Fibroblast of gingiva (primary cell): ENCODE data around the gene IL3RA.
"Not testable (repeated sequence)": the region's sequence is repeated elsewhere in the genome, so short reads cannot be mapped to it uniquely, and the experiment has no call there.

Experiments used
- DNase-seq: peaks from one replicate; pipeline ENCODE4 v3.0.0-alpha.2; 2011; ENCODE audit warnings: low read depth

IL3RA gene

DNA sequence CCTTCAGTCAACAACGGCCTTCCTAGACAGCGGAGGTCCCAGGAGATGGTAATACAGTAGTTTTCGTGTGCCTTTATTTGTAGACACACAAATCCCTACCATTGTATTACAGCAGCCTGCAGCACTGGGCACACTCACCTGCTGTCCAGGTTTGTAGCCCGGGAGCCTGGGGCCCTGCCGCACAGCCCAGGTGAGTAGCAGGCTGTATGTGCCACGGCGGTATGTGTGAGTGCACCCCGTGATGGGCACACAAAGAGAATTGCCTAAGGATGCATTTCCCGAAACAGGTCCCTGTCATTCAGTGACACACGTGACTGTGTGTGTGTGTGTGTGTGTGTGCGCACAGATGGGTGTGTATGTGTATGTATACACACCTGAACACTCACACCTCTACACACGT is 63.5 kb downstream of the IL3RA start:
- no peak for DNase-seq

DNA sequence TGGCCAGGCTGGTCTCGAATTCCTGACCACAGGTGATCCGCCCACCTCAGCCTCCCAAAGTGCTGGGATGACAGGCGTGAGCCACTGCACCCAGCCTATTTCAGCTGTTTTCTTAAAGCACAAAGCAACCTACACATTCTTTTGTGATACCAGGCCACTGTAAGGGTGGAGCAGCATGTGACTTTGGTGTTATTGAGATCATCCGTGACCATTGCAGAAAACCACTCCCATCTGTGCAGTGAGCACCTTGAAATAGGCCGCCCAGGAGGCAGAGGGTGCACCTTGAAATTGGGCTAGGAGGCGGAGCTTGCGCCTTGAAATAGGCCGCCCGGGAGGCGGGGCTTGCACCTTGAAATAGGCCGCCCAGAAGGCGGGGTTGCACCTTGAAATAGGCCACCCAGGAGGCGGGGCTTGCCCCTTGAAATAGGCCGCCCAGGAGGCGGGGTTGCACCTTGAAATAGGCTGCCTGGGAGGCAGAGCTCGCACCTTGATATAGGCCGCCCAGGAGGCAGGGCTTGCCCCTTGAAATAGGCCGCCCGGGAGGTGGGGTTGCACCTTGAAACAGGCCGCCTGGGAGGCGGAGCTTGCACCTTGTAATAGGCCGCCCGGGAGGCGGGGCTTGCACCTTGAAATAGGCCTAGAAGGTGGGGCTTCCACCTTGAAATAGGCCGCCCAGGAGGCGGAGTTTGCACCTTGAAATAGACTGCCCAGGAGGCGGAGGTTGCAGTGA is 64.3 kb downstream of the IL3RA start:
- DNase-seq = no peak

GRCh38 chrX:1401611-1402430 is 65.2 kb downstream of the IL3RA start:
- DNase-seq = no peak

DNA sequence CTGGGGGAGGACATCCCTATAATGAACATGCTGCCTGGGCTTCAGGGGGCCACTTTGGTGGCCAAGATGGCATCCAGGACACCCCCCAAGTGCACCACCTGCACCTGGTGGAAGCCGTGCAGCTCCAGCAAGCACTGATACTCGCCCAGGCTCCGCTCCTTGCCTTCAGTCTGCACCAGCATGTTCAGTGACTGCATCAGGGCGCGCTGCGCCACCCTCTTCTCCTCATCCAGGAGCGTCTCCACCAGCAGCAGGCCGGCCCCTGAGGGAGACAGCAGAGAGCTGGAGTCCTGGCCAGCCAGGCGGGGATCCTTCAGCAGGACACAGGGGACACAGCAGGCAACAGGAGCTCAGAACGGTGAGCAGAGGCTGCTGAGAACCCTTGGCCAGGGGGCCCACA is 66.6 kb downstream of the IL3RA start:
- no peak for DNase-seq

- DNase-seq = not testable (repeated sequence)
Observed at GRCh38 chrX:1403867-1404266, 67.3 kb downstream of the IL3RA start.

DNA sequence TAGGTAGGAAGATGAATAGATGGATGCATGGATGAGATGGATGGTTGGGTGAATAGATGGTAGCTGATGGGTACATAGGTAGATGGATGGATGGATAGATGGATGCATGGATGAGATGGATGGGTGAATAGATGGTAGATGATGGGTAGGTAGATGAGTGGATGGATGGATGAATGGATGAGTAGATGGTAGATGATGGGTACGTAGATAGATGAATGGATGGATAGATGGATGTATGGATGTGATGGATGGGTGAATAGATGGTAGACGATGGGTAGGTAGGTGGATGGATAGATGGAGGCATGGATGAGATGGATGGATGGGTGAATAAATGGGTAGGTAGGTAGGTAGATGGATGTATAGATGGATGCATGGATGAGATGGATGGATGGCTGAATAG is 69.2 kb downstream of the IL3RA start:
- not testable (repeated sequence) for DNase-seq

GRCh38 chrX:1407035-1407434 is 70.5 kb downstream of the IL3RA start:
- DNase-seq = no peak

GRCh38 chrX:1411326-1411725 is 74.7 kb downstream of the IL3RA start:
- DNase-seq = peak; percentile 35

DNA sequence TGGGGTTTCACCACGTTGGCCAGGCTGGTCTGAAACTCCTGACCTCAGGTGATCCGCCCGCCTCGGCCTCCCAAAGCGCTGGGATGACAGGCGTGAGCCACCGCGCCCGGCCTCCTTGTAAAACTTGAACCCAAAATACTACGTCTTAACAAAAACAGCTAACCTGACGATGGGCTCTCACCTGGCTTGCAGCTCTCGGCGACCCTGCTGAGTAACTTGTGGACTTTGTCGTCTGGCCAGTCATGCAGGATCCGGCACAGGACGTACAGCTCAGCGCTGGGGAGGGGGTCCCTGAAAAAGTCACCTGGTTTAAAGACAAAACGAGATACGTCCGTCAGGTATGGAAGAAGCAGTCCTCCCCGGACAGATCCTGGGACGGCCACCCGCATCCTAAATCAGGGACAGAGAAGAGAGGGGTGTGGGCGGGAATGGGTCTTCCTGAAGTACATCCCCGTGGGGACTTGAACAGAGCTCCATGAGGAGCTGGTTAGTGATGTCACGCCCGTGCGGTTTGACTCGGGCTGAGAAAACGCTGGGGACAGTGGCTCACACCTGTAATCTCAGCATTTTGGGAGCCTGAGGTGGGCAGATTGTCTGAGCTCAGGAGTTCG is 76.1 kb downstream of the IL3RA start:
- DNase-seq = no peak

- DNase-seq = no peak
Observed at GRCh38 chrX:1416327-1416784, 79.8 kb downstream of the IL3RA start.

- no peak for DNase-seq
Observed at GRCh38 chrX:1416965-1417760, 80.6 kb downstream of the IL3RA start.

DNA sequence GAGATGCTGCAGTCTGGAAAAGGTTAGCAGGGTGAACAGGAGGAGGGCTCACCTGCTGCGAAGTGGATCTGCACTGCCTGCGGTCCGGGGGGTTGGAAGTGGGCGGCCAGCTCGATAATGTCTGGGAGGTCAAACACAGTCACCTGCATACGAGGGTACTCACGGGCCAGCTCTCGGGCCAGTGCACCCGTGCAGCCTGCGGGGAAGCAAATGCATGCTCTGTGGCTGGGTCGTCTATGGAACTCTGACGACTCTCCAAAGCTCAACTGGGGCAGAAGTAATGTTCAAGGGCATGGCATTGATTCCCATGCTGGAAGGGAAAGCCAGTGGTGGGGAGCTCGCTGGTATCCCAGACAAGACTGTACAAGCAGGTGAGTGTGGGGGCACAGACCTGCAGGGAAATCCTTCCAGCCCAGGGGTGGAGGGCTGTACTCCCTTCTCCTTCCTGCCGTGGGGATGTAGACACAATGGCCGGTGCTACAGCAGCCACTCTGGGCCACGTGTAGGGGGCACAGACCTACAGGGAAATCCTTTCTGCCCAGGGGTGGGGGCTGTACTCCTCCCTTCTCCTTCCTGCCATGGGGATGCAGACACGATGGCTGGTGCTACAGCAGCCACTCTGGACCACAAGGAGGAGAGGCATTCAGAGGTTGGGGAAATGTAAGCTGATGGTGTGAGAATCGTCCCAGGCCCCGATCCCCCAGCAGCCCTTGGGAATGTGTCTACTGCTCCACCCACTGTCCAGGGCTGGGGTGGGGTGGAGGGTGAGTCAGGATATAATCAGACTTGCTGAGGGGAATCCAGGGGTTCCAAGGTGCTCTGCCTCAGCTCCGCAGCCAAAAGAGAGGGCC is 81.6 kb downstream of the IL3RA start:
- DNase-seq = no peak

- no peak for DNase-seq
Observed at GRCh38 chrX:1418901-1419544, 82.4 kb downstream of the IL3RA start.

DNA sequence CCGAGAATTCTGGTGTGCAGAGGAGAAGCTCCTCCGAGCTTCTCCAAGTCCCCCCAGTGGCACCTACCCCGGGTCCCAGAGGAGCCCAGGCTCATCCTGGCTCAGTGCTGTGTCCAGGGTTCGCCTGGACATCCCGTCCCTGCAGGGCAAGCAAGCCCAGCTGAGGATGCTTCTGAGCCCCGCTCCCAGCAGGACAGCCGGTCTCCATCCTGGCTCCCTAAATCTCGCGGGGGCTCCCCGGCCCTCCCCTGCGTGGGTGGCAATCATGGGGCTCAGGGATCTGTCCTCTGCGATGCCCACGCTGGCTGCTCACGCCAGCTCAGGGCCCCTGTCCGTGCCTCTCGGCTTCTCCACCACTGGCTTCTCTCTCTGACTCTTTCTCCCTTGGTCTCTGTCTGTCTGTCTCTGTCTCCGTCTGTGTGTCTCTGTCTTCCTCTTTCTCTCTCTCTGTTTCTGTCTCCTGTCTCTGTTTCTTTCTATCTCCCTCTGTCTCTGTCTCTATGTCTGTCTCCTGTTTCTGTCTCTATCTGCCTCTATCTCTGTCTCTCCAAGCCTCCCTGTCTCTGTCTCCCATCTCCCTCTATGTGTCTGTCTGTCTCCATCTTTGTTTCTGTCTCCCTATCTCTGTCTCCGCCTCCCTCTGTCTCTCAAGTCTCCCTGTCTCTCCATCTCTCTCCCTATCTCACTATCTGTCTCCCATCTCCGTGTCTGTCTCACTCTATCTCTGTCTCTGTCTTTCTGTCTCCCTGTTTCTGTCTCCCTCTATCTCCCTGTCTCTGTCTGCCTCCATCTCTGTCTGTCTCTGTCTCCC is 83.2 kb downstream of the IL3RA start:
- no peak for DNase-seq

DNA sequence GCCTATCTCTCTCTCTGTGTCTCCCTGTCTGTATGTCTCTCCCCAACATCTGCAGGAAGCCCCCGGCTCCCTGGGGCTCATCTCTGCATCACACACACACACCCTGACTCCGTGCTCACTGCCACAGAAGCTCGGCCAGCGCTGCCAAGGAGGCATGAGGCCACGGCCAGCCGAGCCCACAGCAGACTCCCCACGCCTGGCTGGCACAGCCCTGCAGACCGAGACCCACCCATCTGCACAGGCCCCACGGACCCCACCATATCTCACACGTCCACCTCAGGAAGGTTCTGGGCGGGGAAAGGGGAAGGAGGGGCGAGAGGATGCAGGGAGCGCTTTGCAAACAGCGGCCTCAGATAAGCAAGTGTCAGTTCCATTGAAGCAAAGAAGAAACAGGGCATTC is 83.8 kb downstream of the IL3RA start:
- DNase-seq = no peak

DNA sequence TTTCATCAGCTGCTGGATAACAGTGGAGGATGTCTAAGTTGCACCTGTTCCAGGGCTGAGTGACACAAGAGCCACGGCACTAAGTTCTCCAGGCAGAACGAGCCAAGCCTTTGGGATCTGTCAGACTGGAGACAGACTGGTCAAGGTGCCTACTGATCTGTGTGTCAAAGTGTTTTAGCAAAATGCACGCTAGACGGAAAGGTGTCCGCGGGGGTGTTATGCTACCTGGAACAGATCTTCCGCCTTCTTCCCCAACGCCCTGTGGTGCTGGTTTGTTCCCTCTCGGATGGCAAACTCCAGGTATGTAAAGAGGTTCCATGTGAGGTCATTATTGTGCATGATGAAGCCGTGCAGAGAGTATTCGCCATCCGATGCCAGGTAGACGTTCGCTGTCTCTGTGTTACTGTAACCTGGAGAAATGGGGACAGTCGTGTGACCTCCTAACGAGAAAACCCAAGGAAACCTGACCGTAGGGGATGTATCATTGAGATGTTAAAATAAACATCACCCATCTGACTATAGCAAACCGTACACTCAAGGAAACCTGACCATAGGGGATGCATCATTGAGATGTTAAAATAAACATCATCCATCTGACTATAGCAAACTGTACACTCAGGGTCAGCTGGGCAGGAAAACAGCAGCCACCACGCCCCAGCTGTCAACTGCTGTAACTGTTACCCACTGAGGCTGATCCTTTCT is 85.0 kb downstream of the IL3RA start:
- DNase-seq = no peak

GRCh38 chrX:1422135-1422465 is 85.5 kb downstream of the IL3RA start:
- no peak for DNase-seq

DNA sequence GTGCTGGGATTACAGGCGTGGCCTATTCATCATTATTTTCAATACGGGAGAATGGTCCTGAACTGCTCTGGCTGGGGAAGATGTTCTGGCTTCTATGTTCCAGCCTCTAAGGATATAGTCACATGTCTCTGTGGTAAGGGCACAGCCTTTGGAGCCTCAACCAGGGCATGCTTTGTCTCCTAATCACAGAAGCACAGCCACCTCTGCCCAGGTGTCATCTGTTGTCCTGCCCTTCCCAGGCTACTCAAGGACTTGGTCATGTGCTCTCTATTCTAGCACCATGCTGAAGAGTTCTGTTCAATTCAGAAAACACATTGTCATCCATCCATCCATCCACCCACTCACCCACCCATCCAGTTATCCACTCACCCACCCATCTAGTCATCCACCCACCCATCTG is 86.6 kb downstream of the IL3RA start:
- DNase-seq = no peak

DNA sequence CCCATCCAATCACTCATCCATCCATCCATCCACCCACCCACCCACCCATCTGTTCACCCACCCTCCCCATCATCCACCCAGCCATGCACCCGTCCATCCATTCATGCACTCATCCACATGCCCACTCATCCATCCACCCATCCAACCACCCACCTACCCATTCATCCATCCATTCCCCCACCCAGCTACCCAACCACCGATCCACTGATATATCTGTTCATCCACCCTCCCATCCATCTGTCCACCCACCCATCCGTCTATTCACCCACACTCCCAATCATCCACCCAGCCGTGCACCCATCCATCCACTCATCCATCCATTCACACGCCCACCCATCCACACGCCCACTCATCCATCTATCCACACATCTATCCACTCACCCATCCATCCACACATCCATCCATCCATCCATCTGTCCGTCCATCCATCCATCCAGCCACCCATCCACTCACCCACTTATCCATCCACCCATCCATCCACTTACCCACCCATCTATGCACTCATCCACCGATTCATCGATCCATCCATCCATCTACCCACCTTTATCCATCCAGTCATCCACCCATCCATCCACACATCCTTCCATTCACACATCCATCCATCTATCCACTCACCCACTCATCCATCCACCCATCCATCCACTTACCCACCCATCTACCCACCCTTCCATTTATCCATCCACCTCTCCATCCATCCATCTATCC is 87.7 kb downstream of the IL3RA start:
- DNase-seq = no peak
